CD4-positive, alpha-beta T cell (primary cell): ENCODE data around the gene ATG7. TPM values are rescaled to one million over a fixed set of nuclear protein-coding genes. Genes with fewer than 3 reads are reported as not detected.

ENCODE experiments used
- ATAC-seq: fragments of 200-7000 bp; cut with Tn5 transposase; one replicate; pipeline ENCODE4 v1.10.0; 2022; ENCODE audit warnings: mild to moderate bottlenecking; ENCODE audit not compliant: poor library complexity
- CTCF ChIA-PET: fragments of 350-600 bp; sonication (Branson Sonifier 250); formaldehyde crosslinking; loops from one replicate; lab custom pipeline; 2021; ENCODE audit warnings: antibody characterized with exemption, inconsistent platforms; lab: Charles Lee
- POLR2A ChIA-PET: fragments of 350-600 bp; sonication (Branson Sonifier 250); formaldehyde crosslinking; loops from one replicate; lab custom pipeline; 2021; ENCODE audit warnings: antibody characterized with exemption, inconsistent platforms; lab: Charles Lee
- DNase-seq, 14 experiments: peaks; one replicate each; pipeline ENCODE4 v3.0.0-alpha.2; 2013 to 2020; ENCODE audit warnings: mixed read lengths in 2 of 14
- H3K27ac ChIP-seq, 2 donors: one replicate each; pipeline versions ENCODE4 v1.5.1 to v1.7.0; 2013; ENCODE audit warnings: low read length in 2 of 2, low read depth in 1 of 2, mild to moderate bottlenecking in 1 of 2
- H3K27me3 ChIP-seq, 2 experiments: 1 replicate in 1 of 2; 2 replicates in 1 of 2; pipeline versions ENCODE4 v1.6.1 to v1.7.0; 2013; ENCODE audit warnings: low read length in 2 of 2, control low read depth in 1 of 2, mild to moderate bottlenecking in 1 of 2, moderate library complexity in 1 of 2; ENCODE audit not compliant: insufficient read depth in 2 of 2, control insufficient read depth in 1 of 2
- H3K36me3 ChIP-seq: one replicate; pipeline ENCODE4 v1.6.1; 2013; ENCODE audit warnings: low read length, control low read depth; ENCODE audit not compliant: insufficient read depth
- H3K4me1 ChIP-seq: one replicate; pipeline ENCODE4 v1.6.1; 2013; ENCODE audit warnings: low read length, control low read depth; ENCODE audit not compliant: insufficient read depth
- H3K4me3 ChIP-seq: one replicate; pipeline ENCODE4 v1.5.1; 2013; ENCODE audit warnings: mild to moderate bottlenecking, low read length, moderate library complexity
- H3K9me3 ChIP-seq, 2 experiments: 1 replicate in 1 of 2; 2 replicates in 1 of 2; pipeline versions ENCODE4 v1.6.1 to v1.7.0; 2013; ENCODE audit warnings: low read length in 2 of 2, mild to moderate bottlenecking in 2 of 2, control low read depth in 1 of 2, moderate library complexity in 1 of 2; ENCODE audit not compliant: control insufficient read depth in 1 of 2, insufficient read depth in 1 of 2
- H3K27ac Mint-ChIP-seq: one replicate; pipeline ENCODE4 v1.8.0; 2020; ENCODE audit warnings: mixed read lengths
- H3K27me3 Mint-ChIP-seq: one replicate; pipeline ENCODE4 v1.8.0; 2021; ENCODE audit warnings: mixed read lengths
- H3K36me3 Mint-ChIP-seq: one replicate; pipeline ENCODE4 v1.8.0; 2021; ENCODE audit warnings: low read depth, mixed read lengths
- H3K4me1 Mint-ChIP-seq: one replicate; pipeline ENCODE4 v1.8.0; 2021; ENCODE audit warnings: low read depth, mixed read lengths
- H3K4me3 Mint-ChIP-seq: one replicate; pipeline ENCODE4 v1.8.0; 2020; ENCODE audit warnings: mild to moderate bottlenecking, mixed read lengths
- H3K9me3 Mint-ChIP-seq: one replicate; pipeline ENCODE4 v1.8.0; 2020; ENCODE audit warnings: mixed read lengths
- CTCF ChIP-seq: fragments of 200-600 bp; IDR thresholded peaks from one replicate; pipeline ENCODE4 v1.8.0; 2022; ENCODE audit warnings: antibody characterized with exemption, mild to moderate bottlenecking
- intact Hi-C, 2 experiments: fragments of 100-400 bp; cut with DNase I in 1 of 2; cut with micrococcal nuclease in 1 of 2; formaldehyde crosslinking; loops; one replicate each; pipeline versions ENCODE4 v1.15.1 to v1.9.0; 2023 to 2025; cut with DNase I, micrococcal nuclease
- total RNA-seq, 174 experiments: library from RNA in 2 of 174; stranded (reverse) in 2 of 174; gene quantifications; one replicate each; pipeline ENCODE4 v1.2.3 and lab custom pipeline; 2021 to 2026

The ATG7 gene
- total RNA-seq, 2 experiments from 2014 or later: 21.4 to 25.7 TPM

- Histone ChIP-seq H3K4me1 (no peaks in the 10 kb centered on the region), H3K27ac (no peak overlapping the region), H3K27me3 (no peaks in the 10 kb centered on the region), H3K4me3 (no peak overlapping the region), H3K36me3 (peaks cover 8% of the 10 kb centered on the region), H3K9me3 (no peaks in the 10 kb centered on the region)
- ChIA-PET CTCF (interaction anchor here (0.8 to 2.8 kb wide), 10 partner anchors 11 to 1100 kb away, joined by 3 to 16 read pairs (median 3); partner anchors contain the start of gene TAMM41), POLR2A (interaction anchor here (1.0 to 1.3 kb wide), 3 partner anchors 12 to 467 kb away, joined by 3 read pairs; partner anchors contain the start of gene TAMM41)
- Mint-ChIP-seq H3K27me3 (no peaks in the 10 kb centered on the region), H3K4me3 (no peak overlapping the region), H3K9me3 (no peaks in the 10 kb centered on the region), H3K4me1 (no peaks in the 10 kb centered on the region), H3K36me3 (peaks cover 31% of the 10 kb centered on the region), H3K27ac (no peak overlapping the region)
- ATAC-seq (no peak), DNase-seq (no peak)
- no peak for TF ChIP-seq CTCF
- intact Hi-C loops: loop anchor here (1.0 kb wide), 3 partner anchors 272 to 424 kb away; no protein-coding TSS in a partner anchor
These were observed 107.9 kb downstream of the ATG7 start for GRCh38 chr3:11379824-11380701.

- Mint-ChIP-seq H3K4me3 (no peak overlapping the region), H3K9me3 (no peaks in the 10 kb centered on the region), H3K36me3 (peaks cover 38% of the 10 kb centered on the region), H3K27ac (no peak overlapping the region), H3K27me3 (no peaks in the 10 kb centered on the region), H3K4me1 (no peaks in the 10 kb centered on the region)
- no peaks in the 10 kb centered on the region for H3K27me3 ChIP-seq
- H3K36me3 ChIP-seq: peaks cover 12% of the 10 kb centered on the region
- no peak for DNase-seq
- H3K27ac ChIP-seq: no peak overlapping the region
- no peaks in the 10 kb centered on the region for H3K9me3 ChIP-seq
- H3K4me3 ChIP-seq: no peak overlapping the region
- CTCF ChIA-PET: interaction anchor here (1.0 to 1.4 kb wide), 2 partner anchors 10 to 423 kb away, joined by 3 read pairs; no protein-coding TSS in a partner anchor
- no peak for TF ChIP-seq CTCF
- H3K4me1 ChIP-seq: no peaks in the 10 kb centered on the region
- no peak for ATAC-seq
- intact Hi-C loops: no loop called here
- POLR2A ChIA-PET: no interaction called here
These were observed 108.9 kb downstream of the ATG7 start for GRCh38 chr3:11381141-11381540.

- ATAC-seq: no peak
- TF ChIP-seq CTCF: no peak
- peaks cover 38% of the 10 kb centered on the region for H3K36me3 Mint-ChIP-seq
- intact Hi-C loops: no loop called here
- CTCF ChIA-PET: interaction anchor here (1.0 to 1.4 kb wide), 2 partner anchors 9 to 422 kb away, joined by 3 read pairs; no protein-coding TSS in a partner anchor
- DNase-seq: no peak
- H3K4me1 ChIP-seq: no peaks in the 10 kb centered on the region
- no peak overlapping the region for H3K27ac Mint-ChIP-seq
- no peak overlapping the region for H3K4me3 Mint-ChIP-seq
- H3K27me3 ChIP-seq: no peaks in the 10 kb centered on the region
- H3K27me3 Mint-ChIP-seq: no peaks in the 10 kb centered on the region
- no peaks in the 10 kb centered on the region for H3K4me1 Mint-ChIP-seq
- H3K9me3 Mint-ChIP-seq: no peaks in the 10 kb centered on the region
- POLR2A ChIA-PET: no interaction called here
- H3K27ac ChIP-seq: no peak overlapping the region
- no peaks in the 10 kb centered on the region for H3K9me3 ChIP-seq
- H3K4me3 ChIP-seq: no peak overlapping the region
- H3K36me3 ChIP-seq: peaks cover 12% of the 10 kb centered on the region
These were observed 109.4 kb downstream of the ATG7 start for GRCh38 chr3:11381563-11381962.
